BJ (cell line): Measurements from ENCODE around the gene LRRC8D. TPM values are rescaled to one million over a fixed set of nuclear protein-coding genes. Genes with fewer than 3 reads are reported as not detected.

ENCODE experiments used
- CTCF ChIA-PET: fragments of 350-600 bp; formaldehyde crosslinking; extraction: SDS; loops from one replicate; lab custom pipeline; 2021; ENCODE audit warnings: antibody characterized with exemption, inconsistent platforms; lab: Yijun Ruan, JAX
- POLR2A ChIA-PET: fragments of 300-600 bp; sonication (Branson Sonifier 250); formaldehyde crosslinking; extraction: SDS; loops from one replicate; lab custom pipeline; 2021; ENCODE audit warnings: antibody characterized with exemption; lab: Charles Lee
- DNase-seq: peaks from one replicate; pipeline ENCODE4 v3.0.0-alpha.2; 2011; ENCODE audit warnings: low read depth
- H3K27me3 ChIP-seq: 2 replicates; pipeline ENCODE4 v1.6.0; 2011; ENCODE audit warnings: low read length; ENCODE audit not compliant: control insufficient read depth, insufficient read depth
- H3K36me3 ChIP-seq: 2 replicates; pipeline ENCODE4 v1.5.1; 2011; ENCODE audit warnings: low read length; ENCODE audit not compliant: control insufficient read depth, insufficient read depth
- H3K4me3 ChIP-seq: 2 replicates; pipeline ENCODE4 v1.5.1; 2011; ENCODE audit warnings: low read depth, mild to moderate bottlenecking, control low read depth, low read length
- CTCF ChIP-seq: IDR thresholded peaks from 2 replicates; pipeline ENCODE4 v1.5.1; 2011; ENCODE audit warnings: low read depth, mild to moderate bottlenecking, control low read depth, inconsistent platforms, low read length, moderate library complexity; ENCODE audit not compliant: insufficient read depth
- polyA plus RNA-seq: library from polyadenylated mRNA; depleted of rRNA; stranded (reverse); fragments of >200 nt; gene quantifications from 2 replicates; pipeline ENCODE4 v1.2.3, GENCODE V29; 2011

LRRC8D gene
- polyA plus RNA-seq, 1 experiment, result 51.9 TPM

- H3K36me3 ChIP-seq, result no peaks in the 10 kb centered on the region; the same call in 1 of the 2 replicates
- no peak overlapping the region for H3K4me3 ChIP-seq
- TF ChIP-seq CTCF, result no peak
- POLR2A ChIA-PET, result no interaction called here
- H3K27me3 ChIP-seq, result no peaks in the 10 kb centered on the region
- DNase-seq, result no peak
- CTCF ChIA-PET, result no interaction called here
These were observed 120.4 kb downstream of the LRRC8D start for GRCh38 chr1:89941110-89941766.

GRCh38 chr1:89942014-89942413 is 121.2 kb downstream of the LRRC8D start:
- no peak overlapping the region for H3K4me3 ChIP-seq
- CTCF ChIA-PET, result no interaction called here
- no peak for TF ChIP-seq CTCF

GRCh38 chr1:89942825-89943658 is 122.2 kb downstream of the LRRC8D start:
- H3K36me3 ChIP-seq, result no peaks in the 10 kb centered on the region; the same call in 1 of the 2 replicates
- no peak; the same call in 1 of the 2 replicates for TF ChIP-seq CTCF
- DNase-seq, result no peak
- ChIA-PET POLR2A (no interaction called here), CTCF (interaction anchor here (0.5 to 1.4 kb wide), 4 partner anchors 33 to 1231 kb away, joined by 3 to 6 read pairs (median 4); no protein-coding TSS in a partner anchor)
- H3K27me3 ChIP-seq, result no peaks in the 10 kb centered on the region
- no peak overlapping the region for H3K4me3 ChIP-seq

More at GRCh38 chr1:89942014-89942413, 121.2 kb downstream of the LRRC8D start:
- no peaks in the 10 kb centered on the region; the same call in 1 of the 2 replicates for H3K36me3 ChIP-seq
- no peak for DNase-seq
- H3K27me3 ChIP-seq, result no peaks in the 10 kb centered on the region
- POLR2A ChIA-PET, result no interaction called here

GRCh38 chr1:89943846-89944781 is 123.3 kb downstream of the LRRC8D start:
- no peak overlapping the region for H3K4me3 ChIP-seq
- DNase-seq, result no peak
- no peaks in the 10 kb centered on the region for H3K27me3 ChIP-seq
- ChIA-PET CTCF (interaction anchor here (0.9 to 1.5 kb wide), 5 partner anchors 16 to 121 kb away, joined by 3 to 6 read pairs (median 4); no protein-coding TSS in a partner anchor), POLR2A (no interaction called here)
- H3K36me3 ChIP-seq, result no peaks in the 10 kb centered on the region; the same call in 1 of the 2 replicates
- TF ChIP-seq CTCF, result no peak
